WI38 (cell line): ENCODE measurements around the gene G3BP2.

Experiments used
- H3K4me3 ChIP-seq: 2 replicates; pipeline ENCODE4 v1.5.1; 2011; ENCODE audit warnings: low read depth, mild to moderate bottlenecking, control low read depth, low read length
- TF ChIP-seq, protein P1 (sequence below): IDR thresholded peaks from 2 replicates; pipeline ENCODE4 v1.5.1; 2012; ENCODE audit warnings: low read depth, mild to moderate bottlenecking, control low read depth, low read length

G3BP2 gene

DNA sequence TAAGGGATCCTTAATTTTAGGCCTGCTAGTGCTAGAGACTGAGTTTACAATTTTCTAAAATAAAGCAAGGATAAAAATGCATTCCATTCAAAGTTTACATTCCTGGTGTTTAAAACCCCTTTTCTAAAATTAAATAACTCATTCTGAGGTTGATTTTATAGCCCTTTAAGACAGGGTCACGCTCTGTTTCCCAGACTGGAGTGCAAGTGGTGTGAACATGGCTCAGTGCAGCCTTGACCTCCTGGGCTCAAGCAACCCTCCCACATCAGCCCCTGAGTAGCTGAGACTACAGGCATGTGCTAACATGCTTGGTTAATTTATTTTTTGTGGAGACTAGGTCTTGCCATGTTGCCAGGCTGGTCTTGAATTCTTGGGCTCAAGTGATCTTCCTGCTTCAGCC, 36.0 kb downstream of the G3BP2 start:
- no peak overlapping the region for H3K4me3 ChIP-seq
- TF ChIP-seq, protein P1, sequence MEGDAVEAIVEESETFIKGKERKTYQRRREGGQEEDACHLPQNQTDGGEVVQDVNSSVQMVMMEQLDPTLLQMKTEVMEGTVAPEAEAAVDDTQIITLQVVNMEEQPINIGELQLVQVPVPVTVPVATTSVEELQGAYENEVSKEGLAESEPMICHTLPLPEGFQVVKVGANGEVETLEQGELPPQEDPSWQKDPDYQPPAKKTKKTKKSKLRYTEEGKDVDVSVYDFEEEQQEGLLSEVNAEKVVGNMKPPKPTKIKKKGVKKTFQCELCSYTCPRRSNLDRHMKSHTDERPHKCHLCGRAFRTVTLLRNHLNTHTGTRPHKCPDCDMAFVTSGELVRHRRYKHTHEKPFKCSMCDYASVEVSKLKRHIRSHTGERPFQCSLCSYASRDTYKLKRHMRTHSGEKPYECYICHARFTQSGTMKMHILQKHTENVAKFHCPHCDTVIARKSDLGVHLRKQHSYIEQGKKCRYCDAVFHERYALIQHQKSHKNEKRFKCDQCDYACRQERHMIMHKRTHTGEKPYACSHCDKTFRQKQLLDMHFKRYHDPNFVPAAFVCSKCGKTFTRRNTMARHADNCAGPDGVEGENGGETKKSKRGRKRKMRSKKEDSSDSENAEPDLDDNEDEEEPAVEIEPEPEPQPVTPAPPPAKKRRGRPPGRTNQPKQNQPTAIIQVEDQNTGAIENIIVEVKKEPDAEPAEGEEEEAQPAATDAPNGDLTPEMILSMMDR = no peak

DNA sequence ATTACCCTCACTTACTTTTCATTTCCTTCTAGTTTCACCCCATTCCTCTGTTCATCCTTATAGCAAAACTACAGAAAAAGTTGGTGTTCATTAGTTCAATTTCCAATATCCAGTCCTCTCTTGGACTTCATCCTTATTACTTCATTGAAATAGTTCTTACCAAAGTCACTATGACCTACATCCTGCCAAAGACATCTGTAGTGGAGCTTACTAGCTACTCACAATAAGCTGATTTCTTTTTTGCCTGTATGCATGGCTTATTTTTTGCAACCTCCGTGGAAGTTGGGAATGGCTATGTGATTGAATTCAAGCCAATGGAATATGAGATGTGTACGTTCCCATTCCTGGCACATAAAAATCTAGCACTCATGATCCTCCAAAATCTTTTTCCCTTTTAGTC, 38.3 kb downstream of the G3BP2 start:
- TF ChIP-seq, protein P1 = no peak
- no peak overlapping the region for H3K4me3 ChIP-seq

DNA sequence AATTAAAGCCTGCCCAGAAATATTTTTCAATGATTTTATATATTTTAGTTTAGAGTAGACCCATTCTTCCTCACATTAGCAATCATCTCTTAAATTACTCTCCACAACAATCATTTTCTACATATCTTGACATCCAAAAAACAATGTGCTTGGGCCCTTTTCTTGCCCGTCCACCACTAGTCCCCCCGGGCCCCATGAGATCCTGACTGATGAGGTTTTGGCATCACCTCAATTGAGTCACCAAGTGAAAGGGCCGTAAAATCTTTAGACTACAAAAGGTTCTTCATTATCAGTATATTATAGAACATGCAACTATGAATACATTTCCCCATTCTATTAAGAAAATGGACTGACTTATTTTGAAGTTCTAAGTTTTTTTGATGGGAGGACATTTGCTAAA, 38.9 kb downstream of the G3BP2 start:
- no peak overlapping the region for H3K4me3 ChIP-seq
- TF ChIP-seq, protein P1 = no peak

DNA sequence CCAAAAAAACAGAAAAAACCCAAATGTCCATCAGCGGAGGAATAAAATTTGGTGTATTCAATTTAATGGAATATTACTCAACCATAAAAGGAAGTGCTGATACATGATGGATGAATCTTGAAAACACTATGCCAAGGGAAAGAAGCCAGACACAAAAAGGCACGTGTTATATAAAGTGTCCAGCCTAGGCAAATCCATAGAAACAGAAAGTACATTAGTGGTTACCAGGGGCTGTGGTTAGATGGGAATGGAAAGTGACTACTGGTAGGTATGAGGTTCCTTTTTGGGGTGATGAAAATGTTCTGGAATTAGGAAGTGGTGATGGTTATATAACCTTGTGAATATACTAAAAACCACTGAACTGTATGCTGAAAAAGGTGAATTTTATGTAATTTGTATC, 39.4 kb downstream of the G3BP2 start:
- TF ChIP-seq, protein P1 = no peak
- H3K4me3 ChIP-seq = no peak overlapping the region

DNA sequence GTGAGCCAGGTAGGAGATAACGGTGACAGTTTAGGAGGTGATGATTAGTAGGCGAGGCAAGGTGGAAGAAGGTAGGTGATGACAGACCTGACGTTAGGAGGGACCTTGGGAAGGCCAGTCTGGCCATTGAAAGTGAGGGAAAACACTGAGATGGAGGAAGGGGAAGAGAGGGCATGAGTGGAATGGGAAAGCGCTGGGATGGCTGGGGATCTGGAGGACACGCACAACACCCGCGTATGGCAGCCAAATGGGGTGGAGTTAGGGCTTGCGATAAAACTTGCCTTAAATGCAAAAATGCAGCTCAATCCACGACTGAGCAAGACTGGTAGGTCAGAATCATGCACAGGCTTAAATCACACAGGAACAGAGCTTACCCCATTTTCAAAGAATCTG, 42.3 kb downstream of the G3BP2 start:
- peak overlapping the region; percentile 57 for H3K4me3 ChIP-seq

DNA sequence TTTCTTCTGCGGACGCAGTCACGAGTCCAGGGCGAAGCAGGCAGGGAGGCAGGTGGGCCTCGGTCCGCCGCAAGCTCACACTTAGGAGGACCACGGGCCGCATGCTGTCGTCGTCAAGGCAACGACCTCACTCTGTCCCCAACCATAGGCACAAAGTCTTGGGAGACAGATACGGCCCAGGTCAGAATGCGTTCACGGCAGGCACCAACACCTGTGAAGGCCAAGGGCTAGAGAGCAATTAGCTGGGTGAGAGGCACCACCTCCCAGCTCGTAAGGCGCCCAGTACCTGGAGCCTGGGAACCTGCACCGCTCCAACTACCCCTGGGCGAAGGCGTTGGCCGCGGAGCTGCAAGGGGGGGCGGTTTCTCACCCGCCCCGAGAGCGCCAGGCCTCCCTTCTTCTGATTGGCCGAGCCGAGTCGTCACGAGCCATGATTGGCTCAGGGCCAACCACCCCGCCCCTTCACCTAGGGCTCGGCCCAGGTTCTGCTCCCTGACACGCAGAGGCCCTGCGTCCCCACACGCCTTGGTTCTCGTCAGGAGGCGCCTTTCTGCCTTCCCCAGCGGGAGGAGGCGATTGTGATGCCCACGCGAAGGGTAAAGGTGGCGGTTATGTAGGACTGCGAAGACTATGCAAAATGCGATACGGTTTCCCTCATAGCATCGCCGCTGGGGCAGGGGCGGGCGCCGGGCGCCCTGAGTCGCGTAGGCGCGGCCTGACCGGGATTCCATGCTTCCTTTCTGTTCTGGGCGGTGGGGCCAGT, 42.9 kb downstream of the G3BP2 start, which contains the start of gene CDKL2:
TSS of gene CDKL2 (minus strand) at position 355 of the 763 bp plus-strand sequence. CDS start 4,540 bp downstream, outside the sequence.
- H3K4me3 ChIP-seq = peak within 1 kb of the TSS; percentile 57
- TF ChIP-seq, protein P1 = no peak

More for the DNA sequence above, 42.3 kb downstream of the G3BP2 start:
- TF ChIP-seq, protein P1 = no peak

DNA sequence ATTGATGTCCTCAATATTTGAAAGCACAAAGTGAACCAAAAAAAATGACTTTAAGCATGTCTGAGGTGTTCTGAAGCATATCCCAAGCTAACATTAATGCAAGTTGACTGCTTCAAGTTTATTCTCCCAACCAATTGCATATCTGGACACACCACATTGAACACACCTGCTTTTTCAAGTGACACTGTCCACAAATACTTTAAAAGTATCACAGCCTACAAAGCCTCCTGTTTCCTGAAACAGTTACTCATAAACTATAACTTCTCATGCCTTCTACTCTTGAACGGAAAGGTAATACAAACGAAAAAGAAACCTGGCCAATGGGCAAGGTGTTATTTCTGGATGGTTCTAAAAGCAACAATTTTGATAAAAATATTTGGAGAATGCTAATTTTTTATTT, 44.0 kb downstream of the G3BP2 start:
- no peak overlapping the region for H3K4me3 ChIP-seq
- TF ChIP-seq, protein P1 = no peak
